GM12873 (cell line): ENCODE measurements around the gene RASL10A.

Experiments
- CTCF ChIP-seq: IDR thresholded peaks from 2 replicates; pipeline ENCODE4 v1.5.1; 2012; ENCODE audit warnings: low read depth, mild to moderate bottlenecking, moderate library complexity, low read length, control low read depth; ENCODE audit not compliant: insufficient read depth; ENCODE audit errors: missing control alignments

Gene RASL10A

GRCh38 chr22:29310065-29310862, 5.2 kb downstream of the RASL10A start:
- no peak for TF ChIP-seq CTCF

- TF ChIP-seq CTCF = no peak
Measured at GRCh38 chr22:29309332-29310064, 6.0 kb downstream of the RASL10A start.

- TF ChIP-seq CTCF = no peak
Measured at GRCh38 chr22:29308791-29309262, 6.7 kb downstream of the RASL10A start.

GRCh38 chr22:29308148-29308790, 7.2 kb downstream of the RASL10A start:
- TF ChIP-seq CTCF = no peak

GRCh38 chr22:29307596-29308147, 7.8 kb downstream of the RASL10A start:
- TF ChIP-seq CTCF = no peak

GRCh38 chr22:29306835-29307595, 8.5 kb downstream of the RASL10A start:
- no peak for TF ChIP-seq CTCF
